Fibroblast of pulmonary artery (primary cell): Measurements from ENCODE around the gene SASH1.

ENCODE experiments used
- DNase-seq: peaks from one replicate; pipeline ENCODE4 v3.0.0-alpha.2; 2010; ENCODE audit warnings: low read depth
- H3K4me3 ChIP-seq: replicated peaks from 2 replicates; pipeline ENCODE4 v1.5.1; 2011; ENCODE audit warnings: low read depth, mild to moderate bottlenecking, control low read depth, low read length, moderate library complexity
- TF ChIP-seq, protein P1 (sequence below): IDR thresholded peaks from 2 replicates; pipeline ENCODE4 v1.5.1; 2011; ENCODE audit warnings: mild to moderate bottlenecking, control low read depth, low read length, inconsistent platforms; ENCODE audit errors: missing control alignments

The SASH1 gene

GRCh38 chr6:148532698-148533097 is 190.1 kb downstream of the SASH1 start:
- TF ChIP-seq, protein P1, sequence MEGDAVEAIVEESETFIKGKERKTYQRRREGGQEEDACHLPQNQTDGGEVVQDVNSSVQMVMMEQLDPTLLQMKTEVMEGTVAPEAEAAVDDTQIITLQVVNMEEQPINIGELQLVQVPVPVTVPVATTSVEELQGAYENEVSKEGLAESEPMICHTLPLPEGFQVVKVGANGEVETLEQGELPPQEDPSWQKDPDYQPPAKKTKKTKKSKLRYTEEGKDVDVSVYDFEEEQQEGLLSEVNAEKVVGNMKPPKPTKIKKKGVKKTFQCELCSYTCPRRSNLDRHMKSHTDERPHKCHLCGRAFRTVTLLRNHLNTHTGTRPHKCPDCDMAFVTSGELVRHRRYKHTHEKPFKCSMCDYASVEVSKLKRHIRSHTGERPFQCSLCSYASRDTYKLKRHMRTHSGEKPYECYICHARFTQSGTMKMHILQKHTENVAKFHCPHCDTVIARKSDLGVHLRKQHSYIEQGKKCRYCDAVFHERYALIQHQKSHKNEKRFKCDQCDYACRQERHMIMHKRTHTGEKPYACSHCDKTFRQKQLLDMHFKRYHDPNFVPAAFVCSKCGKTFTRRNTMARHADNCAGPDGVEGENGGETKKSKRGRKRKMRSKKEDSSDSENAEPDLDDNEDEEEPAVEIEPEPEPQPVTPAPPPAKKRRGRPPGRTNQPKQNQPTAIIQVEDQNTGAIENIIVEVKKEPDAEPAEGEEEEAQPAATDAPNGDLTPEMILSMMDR, result no peak
- no peak overlapping the region for H3K4me3 ChIP-seq
- no peak for DNase-seq

DNA sequence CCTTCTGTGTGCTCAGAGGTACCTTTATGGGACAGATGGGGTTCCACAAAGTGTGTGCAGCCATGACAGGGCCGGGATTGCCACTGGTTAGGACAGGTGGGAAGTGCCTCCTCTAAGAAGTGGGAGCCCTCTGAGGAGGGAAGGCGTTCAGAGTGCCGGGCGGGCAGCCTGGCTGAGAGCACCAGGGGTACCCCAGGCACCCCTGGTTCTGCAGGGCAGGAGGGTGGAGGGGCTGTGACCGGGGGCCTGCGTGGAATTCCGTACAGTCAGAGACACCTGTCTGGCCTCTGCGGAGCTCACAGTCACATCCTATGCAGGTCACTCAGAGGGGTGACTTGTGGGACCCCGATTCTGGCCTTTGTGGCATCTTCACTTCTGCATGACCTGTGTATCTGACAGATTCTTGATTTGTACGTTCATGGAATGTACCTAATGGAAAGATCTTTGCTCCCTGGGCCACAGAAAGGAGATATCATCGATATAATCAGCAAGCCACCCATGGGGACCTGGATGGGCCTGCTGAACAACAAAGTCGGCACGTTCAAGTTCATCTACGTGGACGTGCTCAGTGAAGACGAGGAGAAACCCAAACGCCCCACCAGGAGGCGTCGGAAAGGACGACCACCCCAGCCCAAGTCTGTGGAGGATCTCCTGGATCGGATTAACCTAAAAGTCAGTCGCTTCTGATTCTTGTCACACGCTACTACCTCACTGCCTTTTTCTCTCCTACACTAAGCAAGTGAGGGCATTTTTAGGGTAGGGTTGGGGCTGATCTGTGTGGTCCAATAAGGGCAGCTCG is 190.9 kb downstream of the SASH1 start:
- TF ChIP-seq, protein P1, result no peak

DNA sequence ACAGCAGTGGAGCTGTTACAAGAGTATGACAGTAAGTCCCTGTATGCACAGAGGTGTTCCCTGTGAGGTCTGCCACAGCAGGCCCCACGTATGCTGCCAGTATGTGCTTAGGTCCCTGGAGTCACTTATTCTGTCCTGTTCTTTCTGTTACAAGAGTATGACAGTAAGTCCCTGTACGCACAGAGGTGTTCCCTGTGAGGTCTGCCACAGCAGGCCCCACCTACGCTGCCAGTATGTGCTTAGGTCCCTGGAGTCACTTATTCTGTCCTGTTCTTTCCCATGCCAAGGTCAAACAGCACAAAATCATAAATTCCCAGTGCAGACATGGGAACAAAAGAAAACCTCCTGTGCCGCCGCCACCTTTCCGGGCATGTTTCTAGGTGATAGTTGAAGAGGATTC is 192.2 kb downstream of the SASH1 start:
- TF ChIP-seq, protein P1, result no peak
- no peak for DNase-seq
- H3K4me3 ChIP-seq, result no peak overlapping the region

More for the DNA sequence above, 190.9 kb downstream of the SASH1 start:
- DNase-seq, result no peak
- H3K4me3 ChIP-seq, result no peak overlapping the region

- H3K4me3 ChIP-seq, result no peak overlapping the region
- no peak for DNase-seq
- TF ChIP-seq, protein P1, result no peak
Observed at GRCh38 chr6:148535381-148535780, 192.7 kb downstream of the SASH1 start.

GRCh38 chr6:148535976-148536375 is 193.3 kb downstream of the SASH1 start:
- DNase-seq, result no peak
- TF ChIP-seq, protein P1, result no peak
- H3K4me3 ChIP-seq, result no peak overlapping the region

GRCh38 chr6:148538261-148539190 is 195.9 kb downstream of the SASH1 start:
- peak; percentile 42 for DNase-seq
- H3K4me3 ChIP-seq, result no peak overlapping the region
- TF ChIP-seq, protein P1, result no peak
